ENCODE data around the gene PTK6. TPM values are rescaled to one million over a fixed set of nuclear protein-coding genes. Genes with fewer than 3 reads are reported as not detected.

The PTK6 gene
- polyA plus RNA-seq, 4 donors, result 0.56 to 87.0 (median 47.5) TPM

DNA sequence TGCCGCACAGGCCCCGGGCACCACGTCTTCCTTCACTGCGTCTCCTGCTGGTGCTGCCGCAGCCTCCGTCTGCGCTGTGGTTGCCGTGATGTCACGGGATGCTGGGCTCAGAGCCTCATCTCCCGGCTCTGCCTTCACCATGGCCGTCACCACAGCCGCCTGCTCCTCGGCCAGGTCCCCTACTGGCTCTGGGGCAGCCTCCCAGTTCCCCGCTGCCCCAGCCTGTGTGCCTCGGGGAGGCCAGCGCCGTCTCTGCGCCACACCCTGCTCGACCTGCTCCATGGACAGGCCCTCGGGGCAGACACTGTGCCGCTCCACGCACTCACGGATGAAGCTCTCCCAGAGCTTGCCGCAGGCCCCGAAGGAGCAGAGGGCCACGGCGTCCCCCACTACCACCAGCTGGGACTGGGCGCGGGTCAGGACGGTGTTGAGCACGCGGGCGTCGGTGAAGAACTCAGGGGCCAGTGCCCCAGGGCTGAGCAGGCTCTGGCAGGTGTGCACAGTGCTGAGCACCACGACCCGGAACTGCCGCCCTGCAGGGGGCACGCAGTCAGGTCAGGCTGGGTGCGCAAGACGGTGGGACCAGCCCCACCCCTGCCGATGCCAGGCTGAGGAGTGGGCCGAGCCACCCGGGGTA is 28.6 kb upstream of the PTK6 start:
- FAIRE-seq, result no peak
- H3K36me3 ChIP-seq (ENCODE audit: control insufficient read depth in 3 of 3, insufficient read depth in 2 of 3, low read depth in 1 of 3, low read length in 3 of 3), result peaks cover 3 to 64% (median 5%) of the 10 kb centered on the region in 3 donors

DNA sequence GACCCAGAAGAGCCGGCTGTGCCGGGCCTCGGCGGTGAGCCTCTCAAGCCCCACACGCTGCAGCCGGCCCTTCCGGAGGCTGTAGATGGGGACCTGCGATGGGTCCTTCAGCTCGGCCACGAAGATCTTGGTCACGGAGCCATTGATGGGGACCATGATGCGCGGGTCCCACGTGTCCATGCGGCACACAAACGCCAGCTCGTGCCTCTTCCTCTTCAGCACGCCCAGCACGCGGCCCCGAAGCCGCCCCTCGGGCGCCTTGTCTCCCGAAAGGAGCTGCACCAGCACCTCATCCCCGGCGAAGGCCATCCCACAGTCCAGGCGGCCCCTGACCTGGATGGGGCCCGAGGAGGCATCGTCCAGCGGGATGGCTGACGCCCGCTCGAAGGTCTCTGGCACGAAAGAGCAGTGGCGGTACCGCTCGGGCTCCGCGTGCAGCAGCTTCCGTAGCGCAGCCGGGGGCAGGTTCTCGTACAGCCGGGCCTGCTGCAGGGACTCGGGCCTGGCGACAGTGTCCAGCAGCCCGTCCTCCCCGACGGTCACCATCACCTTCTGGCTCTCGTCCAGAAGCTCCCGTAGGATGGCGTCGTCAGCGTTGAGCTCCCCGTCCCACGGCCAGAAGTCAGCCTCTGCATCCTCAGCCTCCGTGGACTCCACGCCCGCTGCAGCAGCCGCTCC is 28.0 kb upstream of the PTK6 start:
- no peaks in the 10 kb centered on the region for H3K27me3 ChIP-seq (ENCODE audit: control insufficient read depth in 3 of 3, insufficient read depth in 3 of 3, low read length in 3 of 3)
- FAIRE-seq (no peak), DNase-seq (no peak)
- H3K4me1 ChIP-seq (ENCODE audit: control insufficient read depth in 3 of 3, insufficient read depth in 2 of 3, low read depth in 1 of 3, low read length in 2 of 3), result no peaks in the 10 kb centered on the region
- H3K36me3 ChIP-seq (ENCODE audit: control insufficient read depth in 3 of 3, insufficient read depth in 2 of 3, low read depth in 1 of 3, low read length in 3 of 3), result peaks cover 3 to 68% (median 7%) of the 10 kb centered on the region in 3 donors
- no peak overlapping the region for H3K27ac ChIP-seq (ENCODE audit: low read depth in 1 of 3, low read length in 2 of 3)
- H3K4me3 ChIP-seq (ENCODE audit: low read depth in 1 of 3, low read length in 3 of 3), result no peak overlapping the region
- 95 to 98% (median 97%) methylated on average over 54 to 61 of the region's 61 CpGs for WGBS, 3 donors
- no peaks in the 10 kb centered on the region for H3K9me3 ChIP-seq (ENCODE audit: control insufficient read depth in 2 of 2, insufficient read depth in 1 of 2, low read depth in 1 of 2, low read length in 1 of 2)

More for the DNA sequence above, 28.6 kb upstream of the PTK6 start:
- no peak for DNase-seq
- Histone ChIP-seq H3K9me3 (ENCODE audit: control insufficient read depth in 2 of 2, insufficient read depth in 1 of 2, low read depth in 1 of 2, low read length in 1 of 2) (no peaks in the 10 kb centered on the region), H3K4me3 (ENCODE audit: low read depth in 1 of 3, low read length in 3 of 3) (no peak overlapping the region), H3K27me3 (ENCODE audit: control insufficient read depth in 3 of 3, insufficient read depth in 3 of 3, low read length in 3 of 3) (no peaks in the 10 kb centered on the region), H3K27ac (ENCODE audit: low read depth in 1 of 3, low read length in 2 of 3) (no peak overlapping the region), H3K4me1 (ENCODE audit: control insufficient read depth in 3 of 3, insufficient read depth in 2 of 3, low read depth in 1 of 3, low read length in 2 of 3) (no peaks in the 10 kb centered on the region)
- WGBS, 3 donors, result 95% methylated on average over 37 to 43 of the region's 43 CpGs

DNA sequence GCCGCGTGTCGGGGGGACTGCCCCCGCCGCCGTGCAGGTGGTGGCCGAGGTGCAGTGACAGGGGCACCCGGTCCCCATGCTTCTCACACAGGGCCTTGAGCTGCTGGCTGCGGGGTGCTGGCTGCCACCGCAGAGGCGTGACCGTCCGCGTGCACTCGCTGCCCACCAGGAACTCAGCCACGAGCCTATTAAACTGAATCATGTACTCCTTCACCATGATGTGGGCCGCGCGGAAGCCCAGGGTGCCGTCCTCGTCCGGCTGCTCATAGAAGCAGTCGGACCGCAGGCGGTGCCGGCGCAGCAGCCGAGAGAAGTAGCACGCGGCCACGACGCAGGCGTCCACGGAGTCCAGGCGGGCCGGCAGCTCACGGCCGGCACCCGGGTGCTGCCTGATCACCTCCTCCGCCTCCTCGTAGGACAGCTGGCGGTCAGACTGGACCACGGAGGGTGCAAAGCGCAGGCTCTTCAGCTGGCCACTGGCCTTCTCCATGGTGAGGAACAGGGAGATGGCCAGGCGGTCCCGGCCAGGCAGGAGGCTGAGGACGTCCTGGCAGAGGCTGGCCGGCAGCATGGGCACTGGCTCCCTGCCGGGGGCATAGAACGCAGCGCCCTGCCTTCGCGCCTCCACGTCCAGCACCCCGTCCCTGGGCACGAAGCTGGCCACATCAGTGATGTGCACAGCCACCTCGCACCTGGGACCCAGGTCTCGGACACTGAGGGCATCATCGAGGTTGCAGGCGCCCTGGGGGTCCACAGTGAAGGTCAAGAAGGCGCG is 27.0 kb upstream of the PTK6 start:
- Histone ChIP-seq H3K36me3 (ENCODE audit: control insufficient read depth in 3 of 3, insufficient read depth in 2 of 3, low read depth in 1 of 3, low read length in 3 of 3) (peaks cover 3 to 75% (median 10%) of the 10 kb centered on the region in 3 donors), H3K4me3 (ENCODE audit: low read depth in 1 of 3, low read length in 3 of 3) (no peak overlapping the region), H3K4me1 (ENCODE audit: control insufficient read depth in 3 of 3, insufficient read depth in 2 of 3, low read depth in 1 of 3, low read length in 2 of 3) (no peaks in the 10 kb centered on the region), H3K27me3 (ENCODE audit: control insufficient read depth in 3 of 3, insufficient read depth in 3 of 3, low read length in 3 of 3) (no peaks in the 10 kb centered on the region), H3K27ac (ENCODE audit: low read depth in 1 of 3, low read length in 2 of 3) (no peak overlapping the region), H3K9me3 (ENCODE audit: control insufficient read depth in 2 of 2, insufficient read depth in 1 of 2, low read depth in 1 of 2, low read length in 1 of 2) (no peaks in the 10 kb centered on the region)
- DNase-seq (no peak), FAIRE-seq (no peak)
- 94 to 96% (median 95%) methylated on average over 59 to 62 of the region's 62 CpGs for WGBS, 3 donors

- 95% methylated on average over 39 to 55 of the region's 55 CpGs for WGBS, 3 donors
- H3K4me1 ChIP-seq (ENCODE audit: control insufficient read depth in 3 of 3, insufficient read depth in 2 of 3, low read depth in 1 of 3, low read length in 2 of 3), result no peaks in the 10 kb centered on the region
- FAIRE-seq (no peak), DNase-seq (no peak)
- no peak overlapping the region for H3K27ac ChIP-seq (ENCODE audit: low read depth in 1 of 3, low read length in 2 of 3)
- H3K27me3 ChIP-seq (ENCODE audit: control insufficient read depth in 3 of 3, insufficient read depth in 3 of 3, low read length in 3 of 3), result no peaks in the 10 kb centered on the region
- peaks cover 3 to 81% (median 10%) of the 10 kb centered on the region in 3 donors for H3K36me3 ChIP-seq (ENCODE audit: control insufficient read depth in 3 of 3, insufficient read depth in 2 of 3, low read depth in 1 of 3, low read length in 3 of 3)
- no peaks in the 10 kb centered on the region for H3K9me3 ChIP-seq (ENCODE audit: control insufficient read depth in 2 of 2, insufficient read depth in 1 of 2, low read depth in 1 of 2, low read length in 1 of 2)
- H3K4me3 ChIP-seq (ENCODE audit: low read depth in 1 of 3, low read length in 3 of 3), result no peak overlapping the region
These were observed 26.2 kb upstream of the PTK6 start for GRCh38 chr20:63563225-63563935.

GRCh38 chr20:63562461-63563224 is 25.5 kb upstream of the PTK6 start:
- FAIRE-seq, result no peak
- peaks cover 3 to 78% (median 10%) of the 10 kb centered on the region in 3 donors for H3K36me3 ChIP-seq (ENCODE audit: control insufficient read depth in 3 of 3, insufficient read depth in 2 of 3, low read depth in 1 of 3, low read length in 3 of 3)
- 93 to 94% (median 93%) methylated on average over 46 to 54 of the region's 54 CpGs for whole genome bisulfite sequencing, 3 donors

DNA sequence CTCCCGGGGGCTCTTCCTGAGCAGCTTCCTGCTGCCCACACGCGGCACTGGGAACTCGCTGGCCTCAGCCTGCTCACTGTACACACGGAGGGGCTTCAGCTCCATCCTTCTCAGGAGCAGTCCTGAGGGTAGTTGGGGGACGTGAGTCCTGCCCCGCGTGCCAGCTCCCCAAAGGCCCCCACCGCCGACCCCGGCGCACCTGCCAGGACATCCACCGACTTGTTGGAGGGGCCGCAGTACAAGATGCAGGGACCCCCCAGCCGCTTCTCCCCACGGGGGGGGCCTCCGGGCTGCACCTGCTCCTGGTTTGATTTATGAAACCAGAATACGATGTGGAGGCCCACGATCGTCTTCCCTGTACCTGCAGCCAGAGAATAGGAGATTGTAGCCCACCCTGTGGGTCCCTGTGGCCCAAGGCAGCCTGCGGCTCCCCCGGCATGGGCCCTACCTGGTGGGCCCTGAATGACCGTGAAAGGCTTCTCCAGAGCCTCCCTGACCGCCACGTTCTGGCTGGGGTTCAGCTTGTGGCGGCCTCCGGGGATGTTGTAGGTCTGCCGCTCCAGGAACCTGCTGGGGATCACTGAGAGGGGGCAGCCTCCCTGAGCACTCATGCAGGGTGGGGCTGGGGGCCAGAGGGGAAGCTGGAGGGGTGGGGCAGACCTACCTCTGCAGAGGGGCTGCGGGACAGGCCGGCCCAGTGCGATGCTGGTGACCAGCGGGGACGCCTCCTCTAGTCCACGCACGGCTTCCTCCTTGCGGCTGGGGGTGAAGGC is 24.6 kb upstream of the PTK6 start:
- H3K9me3 ChIP-seq (ENCODE audit: control insufficient read depth in 2 of 2, insufficient read depth in 1 of 2, low read depth in 1 of 2, low read length in 1 of 2), result no peaks in the 10 kb centered on the region
- FAIRE-seq (no peak), DNase-seq (no peak)
- peaks cover 3 to 74% (median 10%) of the 10 kb centered on the region in 3 donors for H3K36me3 ChIP-seq (ENCODE audit: control insufficient read depth in 3 of 3, insufficient read depth in 2 of 3, low read depth in 1 of 3, low read length in 3 of 3)
- H3K4me3 ChIP-seq (ENCODE audit: low read depth in 1 of 3, low read length in 3 of 3), result no peak overlapping the region
- no peaks in the 10 kb centered on the region for H3K4me1 ChIP-seq (ENCODE audit: control insufficient read depth in 3 of 3, insufficient read depth in 2 of 3, low read depth in 1 of 3, low read length in 2 of 3)
- 88 to 93% (median 92%) methylated on average over 30 to 36 of the region's 36 CpGs for WGBS, 3 donors
- no peak overlapping the region for H3K27ac ChIP-seq (ENCODE audit: low read depth in 1 of 3, low read length in 2 of 3)
- H3K27me3 ChIP-seq (ENCODE audit: control insufficient read depth in 3 of 3, insufficient read depth in 3 of 3, low read length in 3 of 3), result no peaks in the 10 kb centered on the region

More at GRCh38 chr20:63562461-63563224, 25.5 kb upstream of the PTK6 start:
- no peak overlapping the region for H3K27ac ChIP-seq (ENCODE audit: low read depth in 1 of 3, low read length in 2 of 3)
- no peaks in the 10 kb centered on the region for H3K27me3 ChIP-seq (ENCODE audit: control insufficient read depth in 3 of 3, insufficient read depth in 3 of 3, low read length in 3 of 3)
- H3K4me1 ChIP-seq (ENCODE audit: control insufficient read depth in 3 of 3, insufficient read depth in 2 of 3, low read depth in 1 of 3, low read length in 2 of 3), result no peaks in the 10 kb centered on the region
- H3K4me3 ChIP-seq (ENCODE audit: low read depth in 1 of 3, low read length in 3 of 3), result no peak overlapping the region
- no peak for DNase-seq
- no peaks in the 10 kb centered on the region for H3K9me3 ChIP-seq (ENCODE audit: control insufficient read depth in 2 of 2, insufficient read depth in 1 of 2, low read depth in 1 of 2, low read length in 1 of 2)

DNA sequence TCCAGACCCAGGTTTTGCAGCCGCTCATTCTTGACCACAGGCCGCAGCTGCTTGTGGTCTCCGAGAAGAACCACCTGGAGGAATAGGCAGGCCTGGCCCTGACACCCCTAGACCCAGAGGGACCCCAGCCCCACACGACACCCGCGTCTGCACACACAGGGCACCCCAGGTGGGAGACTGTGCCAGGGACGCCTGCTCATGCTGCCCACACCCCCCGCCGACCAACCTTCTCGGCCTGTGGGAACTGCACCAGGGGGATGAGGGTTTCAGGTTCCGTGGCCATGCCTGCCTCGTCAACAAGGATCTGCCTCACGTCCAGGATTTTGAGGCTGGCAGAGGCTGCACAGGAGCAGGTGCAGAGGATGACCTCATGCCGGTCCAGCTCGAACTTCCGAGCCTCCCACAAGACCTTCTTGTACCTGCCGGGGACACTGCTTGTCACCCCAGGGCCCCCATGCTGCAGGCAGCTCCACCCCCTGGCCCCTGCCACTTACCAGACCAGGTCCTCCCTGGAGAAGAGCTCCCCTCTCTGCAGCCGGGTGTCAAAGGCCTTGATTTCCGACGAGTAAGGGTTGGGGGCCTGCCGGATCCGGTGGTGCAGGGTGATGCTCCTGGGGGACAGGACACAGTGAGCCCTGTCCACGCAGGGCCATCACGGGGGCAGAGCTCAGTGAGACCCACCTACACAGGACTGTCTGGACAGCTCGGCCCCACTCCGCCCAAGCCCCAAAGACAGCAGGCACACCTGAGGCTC is 23.9 kb upstream of the PTK6 start:
- WGBS, 3 donors, result 93 to 94% (median 93%) methylated on average over 26 of the region's 26 CpGs
- H3K27me3 ChIP-seq (ENCODE audit: control insufficient read depth in 3 of 3, insufficient read depth in 3 of 3, low read length in 3 of 3), result no peaks in the 10 kb centered on the region
- DNase-seq (no peak), FAIRE-seq (no peak)
- peaks cover 3 to 69% (median 10%) of the 10 kb centered on the region in 3 donors for H3K36me3 ChIP-seq (ENCODE audit: control insufficient read depth in 3 of 3, insufficient read depth in 2 of 3, low read depth in 1 of 3, low read length in 3 of 3)
- no peak overlapping the region for H3K27ac ChIP-seq (ENCODE audit: low read depth in 1 of 3, low read length in 2 of 3)
- no peaks in the 10 kb centered on the region for H3K9me3 ChIP-seq (ENCODE audit: control insufficient read depth in 2 of 2, insufficient read depth in 1 of 2, low read depth in 1 of 2, low read length in 1 of 2)
- H3K4me1 ChIP-seq (ENCODE audit: control insufficient read depth in 3 of 3, insufficient read depth in 2 of 3, low read depth in 1 of 3, low read length in 2 of 3), result no peaks in the 10 kb centered on the region
- no peak overlapping the region for H3K4me3 ChIP-seq (ENCODE audit: low read depth in 1 of 3, low read length in 3 of 3)

All from small intestine (tissue), 7 donors.